ENCODE measurements around the gene CXCR5. TPM values are rescaled to one million over a fixed set of nuclear protein-coding genes. Genes with fewer than 3 reads are reported as not detected.

The CXCR5 gene
- total RNA-seq, 2 donors from 2014 or later = 0.05 to 0.19 TPM

- Histone ChIP-seq H3K9ac (ENCODE audit: low read depth in 2 of 2, low read length in 2 of 2) (no peak overlapping the region), H3K4me3 (no peak overlapping the region), H3K27ac (no peak overlapping the region), H3K36me3 (peaks cover 2% of the 10 kb centered on the region), H3K27me3 (no peaks in the 10 kb centered on the region), H3K4me1 (no peaks in the 10 kb centered on the region), H3K9me3 (no peaks in the 10 kb centered on the region)
- intact Hi-C loops (cut with DNase I) = loop anchor here (10.0 kb wide), 1 partner anchor 209 kb away; no protein-coding TSS in a partner anchor
- no peak for DNase-seq
- TF ChIP-seq CTCF (IDR thresholded peaks at IDR 0.05) = no peak
Measured at GRCh38 chr11:118903204-118904015, 19.7 kb downstream of the CXCR5 start.

- no peak overlapping the region for H3K27ac ChIP-seq
- DNase-seq = peak; percentile 94
- TF ChIP-seq CTCF (IDR thresholded peaks at IDR 0.05) = peak; percentile 91
- intact Hi-C loops (cut with DNase I) = loop anchor here (2.0 to 10.0 kb wide), 3 partner anchors 23 to 213 kb away; partner anchors contain the start of gene UPK2
- H3K4me3 ChIP-seq = no peak overlapping the region
- H3K27me3 ChIP-seq = no peaks in the 10 kb centered on the region
- H3K4me1 ChIP-seq = peaks cover 22% of the 10 kb centered on the region
- no peaks in the 10 kb centered on the region for H3K36me3 ChIP-seq
- H3K9me3 ChIP-seq = no peaks in the 10 kb centered on the region
- H3K9ac ChIP-seq (ENCODE audit: low read depth in 2 of 2, low read length in 2 of 2) = peak overlapping the region in 1 of 2 donors; percentile 48
Measured at GRCh38 chr11:118907051-118908042, 23.7 kb downstream of the CXCR5 start.

- DNase-seq = no peak
- Histone ChIP-seq H3K4me3 (no peak overlapping the region), H3K9me3 (no peaks in the 10 kb centered on the region), H3K27me3 (no peaks in the 10 kb centered on the region), H3K4me1 (peaks cover 31% of the 10 kb centered on the region), H3K9ac (ENCODE audit: low read depth in 2 of 2, low read length in 2 of 2) (no peak overlapping the region), H3K27ac (no peak overlapping the region), H3K36me3 (no peaks in the 10 kb centered on the region)
- intact Hi-C loops (cut with DNase I) = loop anchor here (10.0 kb wide), 1 partner anchor 213 kb away; no protein-coding TSS in a partner anchor
- TF ChIP-seq CTCF (IDR thresholded peaks at IDR 0.05) = no peak
Measured at GRCh38 chr11:118908264-118908663, 24.6 kb downstream of the CXCR5 start.

- Histone ChIP-seq H3K9ac (ENCODE audit: low read depth in 2 of 2, low read length in 2 of 2) (peak overlapping the region in 1 of 2 donors; percentile 72), H3K27ac (peak overlapping the region; percentile 100), H3K4me3 (no peak overlapping the region), H3K9me3 (no peaks in the 10 kb centered on the region), H3K36me3 (no peaks in the 10 kb centered on the region), H3K27me3 (no peaks in the 10 kb centered on the region), H3K4me1 (peaks cover 39% of the 10 kb centered on the region)
- DNase-seq = peak; percentile 66
- TF ChIP-seq CTCF (IDR thresholded peaks at IDR 0.05) = no peak
- intact Hi-C loops (cut with DNase I) = loop anchor here (10.0 kb wide), 1 partner anchor 214 kb away; no protein-coding TSS in a partner anchor
Measured at GRCh38 chr11:118908901-118909618, 25.4 kb downstream of the CXCR5 start.

Measured in colonic mucosa (tissue), 4 donors.